ENCODE data around the gene LDLRAD4. TPM values are rescaled to one million over a fixed set of nuclear protein-coding genes. Genes with fewer than 3 reads are reported as not detected.

Gene LDLRAD4
- total RNA-seq, 1 donor from 2014 or later: 34.5 TPM

DNA sequence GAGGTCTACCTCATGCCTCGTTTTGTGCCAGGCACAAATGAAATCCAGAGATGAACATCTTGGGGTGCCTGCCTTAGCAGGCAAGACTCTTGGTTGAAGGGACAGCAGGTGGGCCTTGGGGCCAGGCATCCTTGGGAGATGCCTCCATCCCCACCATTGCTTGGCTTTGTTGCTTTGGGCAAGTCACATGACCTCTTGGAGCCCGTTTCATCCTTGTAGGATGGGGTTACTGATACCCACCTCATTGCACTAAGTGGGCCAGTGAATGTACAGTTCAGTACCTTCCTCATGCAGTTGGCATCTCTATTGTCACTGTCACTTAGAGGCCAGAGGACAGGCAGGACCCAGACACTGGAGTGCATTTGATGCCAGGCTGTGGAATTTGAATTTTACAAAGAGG lies 195.5 kb downstream of the LDLRAD4 start:
- no peak overlapping the region for H3K4me3 Mint-ChIP-seq
- no peak overlapping the region for H3K27ac Mint-ChIP-seq
- H3K27me3 Mint-ChIP-seq (ENCODE audit: insufficient read depth): no peaks in the 10 kb centered on the region
- DNase-seq (ENCODE audit: low spot score): no peak
- H3K4me1 Mint-ChIP-seq (ENCODE audit: low read depth): peaks cover 13% of the 10 kb centered on the region
- H3K9me3 Mint-ChIP-seq: peaks cover 20% of the 10 kb centered on the region
- peaks cover 14% of the 10 kb centered on the region for H3K36me3 Mint-ChIP-seq (ENCODE audit: low read depth)
- intact Hi-C loops (cut with micrococcal nuclease): no loop called here

DNA sequence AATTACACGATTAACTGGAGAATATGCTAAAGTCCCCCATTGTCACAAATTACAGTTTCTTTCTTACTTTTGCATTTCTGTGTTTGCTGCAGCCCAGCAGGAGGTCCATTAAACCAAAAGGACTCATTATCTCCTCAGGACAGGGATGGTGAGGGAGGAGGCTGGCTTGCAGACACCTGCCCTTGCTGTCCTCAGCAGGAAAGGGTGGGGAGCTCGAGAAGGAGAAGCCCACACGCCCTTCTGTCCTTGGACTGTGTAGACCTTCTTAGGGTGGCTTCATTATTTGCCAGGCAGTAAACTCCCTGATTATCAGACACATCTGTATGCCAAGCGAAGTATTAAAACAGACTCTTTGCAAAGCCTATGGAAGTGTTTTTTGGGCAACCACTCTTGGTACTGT lies 196.0 kb downstream of the LDLRAD4 start:
- Mint-ChIP-seq H3K27me3 (ENCODE audit: insufficient read depth) (no peaks in the 10 kb centered on the region), H3K4me1 (ENCODE audit: low read depth) (peaks cover 13% of the 10 kb centered on the region), H3K9me3 (peaks cover 20% of the 10 kb centered on the region), H3K4me3 (no peak overlapping the region), H3K27ac (no peak overlapping the region), H3K36me3 (ENCODE audit: low read depth) (peaks cover 14% of the 10 kb centered on the region)
- intact Hi-C loops (cut with micrococcal nuclease): no loop called here
- DNase-seq (ENCODE audit: low spot score): no peak

DNA sequence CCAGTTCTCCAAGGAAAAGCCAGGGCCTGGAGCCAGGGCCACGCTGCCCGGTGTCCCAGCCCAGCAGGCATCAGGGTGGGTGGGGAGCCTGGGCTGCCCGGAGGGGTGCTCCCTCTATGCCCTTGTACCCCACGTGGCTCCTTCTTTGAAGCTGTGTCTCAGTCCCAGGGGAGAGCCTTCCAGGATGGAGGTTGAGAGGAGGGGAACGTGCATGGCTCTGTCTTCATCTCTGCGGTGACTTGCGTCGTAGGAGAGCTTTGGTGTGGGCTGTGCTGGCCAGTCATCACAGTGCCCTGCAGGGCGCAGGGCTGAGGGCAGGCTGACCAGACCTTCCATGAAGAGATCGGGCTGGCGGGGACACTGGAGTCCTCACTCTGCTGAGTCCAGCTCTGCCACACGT lies 197.2 kb downstream of the LDLRAD4 start:
- no peak for DNase-seq (ENCODE audit: low spot score)
- Mint-ChIP-seq H3K27ac (no peak overlapping the region), H3K36me3 (ENCODE audit: low read depth) (peaks cover 8% of the 10 kb centered on the region), H3K9me3 (peaks cover 20% of the 10 kb centered on the region), H3K4me1 (ENCODE audit: low read depth) (peaks cover 13% of the 10 kb centered on the region), H3K4me3 (no peak overlapping the region), H3K27me3 (ENCODE audit: insufficient read depth) (no peaks in the 10 kb centered on the region)
- intact Hi-C loops (cut with micrococcal nuclease): no loop called here

DNA sequence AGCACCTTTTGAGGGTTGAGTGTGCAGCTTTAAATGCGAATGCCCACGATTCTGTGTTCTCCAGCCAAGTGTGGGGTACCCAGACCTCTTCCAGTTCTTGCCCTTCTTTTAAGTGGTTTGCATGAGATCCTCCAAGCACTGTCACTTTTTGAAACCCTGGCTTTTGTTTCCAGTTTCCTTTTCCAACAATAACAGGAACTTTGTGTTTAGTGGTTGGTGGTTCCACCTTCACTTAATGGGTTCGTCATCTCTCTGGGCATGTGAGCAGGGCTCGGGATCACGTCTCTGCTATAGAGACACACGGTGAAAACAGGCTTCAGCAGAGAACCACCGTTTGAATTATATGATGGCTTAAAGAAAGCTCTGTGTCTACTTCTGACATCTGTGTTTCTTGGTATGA lies 197.6 kb downstream of the LDLRAD4 start:
- H3K27ac Mint-ChIP-seq: no peak overlapping the region
- peaks cover 8% of the 10 kb centered on the region for H3K36me3 Mint-ChIP-seq (ENCODE audit: low read depth)
- peaks cover 17% of the 10 kb centered on the region for H3K4me1 Mint-ChIP-seq (ENCODE audit: low read depth)
- H3K27me3 Mint-ChIP-seq (ENCODE audit: insufficient read depth): no peaks in the 10 kb centered on the region
- no peak for DNase-seq (ENCODE audit: low spot score)
- peaks cover 19% of the 10 kb centered on the region for H3K9me3 Mint-ChIP-seq
- intact Hi-C loops (cut with micrococcal nuclease): no loop called here
- H3K4me3 Mint-ChIP-seq: no peak overlapping the region

DNA sequence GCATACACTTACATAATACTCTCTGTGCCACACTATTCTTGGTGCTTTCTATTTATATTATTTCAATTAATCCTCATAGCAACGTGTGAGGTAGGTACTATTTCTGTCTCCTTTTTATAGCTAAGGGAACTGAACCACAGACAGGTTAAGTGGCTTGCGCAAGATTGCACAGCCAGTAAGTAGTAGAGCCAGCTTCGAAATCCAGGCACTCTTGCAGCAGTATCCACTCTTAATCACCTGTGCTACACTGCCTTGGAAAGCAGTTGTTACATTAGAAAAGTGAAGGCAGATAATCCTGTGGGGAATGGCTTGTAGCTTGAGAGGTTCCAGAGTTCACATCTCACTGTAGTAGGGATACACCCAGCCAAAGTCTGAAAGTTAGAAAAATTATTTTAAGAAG lies 198.3 kb downstream of the LDLRAD4 start:
- intact Hi-C loops (cut with micrococcal nuclease): no loop called here
- Mint-ChIP-seq H3K27ac (no peak overlapping the region), H3K4me3 (no peak overlapping the region), H3K4me1 (ENCODE audit: low read depth) (peaks cover 19% of the 10 kb centered on the region), H3K9me3 (peaks cover 12% of the 10 kb centered on the region), H3K36me3 (ENCODE audit: low read depth) (peaks cover 5% of the 10 kb centered on the region), H3K27me3 (ENCODE audit: insufficient read depth) (no peaks in the 10 kb centered on the region)
- no peak for DNase-seq (ENCODE audit: low spot score)

DNA sequence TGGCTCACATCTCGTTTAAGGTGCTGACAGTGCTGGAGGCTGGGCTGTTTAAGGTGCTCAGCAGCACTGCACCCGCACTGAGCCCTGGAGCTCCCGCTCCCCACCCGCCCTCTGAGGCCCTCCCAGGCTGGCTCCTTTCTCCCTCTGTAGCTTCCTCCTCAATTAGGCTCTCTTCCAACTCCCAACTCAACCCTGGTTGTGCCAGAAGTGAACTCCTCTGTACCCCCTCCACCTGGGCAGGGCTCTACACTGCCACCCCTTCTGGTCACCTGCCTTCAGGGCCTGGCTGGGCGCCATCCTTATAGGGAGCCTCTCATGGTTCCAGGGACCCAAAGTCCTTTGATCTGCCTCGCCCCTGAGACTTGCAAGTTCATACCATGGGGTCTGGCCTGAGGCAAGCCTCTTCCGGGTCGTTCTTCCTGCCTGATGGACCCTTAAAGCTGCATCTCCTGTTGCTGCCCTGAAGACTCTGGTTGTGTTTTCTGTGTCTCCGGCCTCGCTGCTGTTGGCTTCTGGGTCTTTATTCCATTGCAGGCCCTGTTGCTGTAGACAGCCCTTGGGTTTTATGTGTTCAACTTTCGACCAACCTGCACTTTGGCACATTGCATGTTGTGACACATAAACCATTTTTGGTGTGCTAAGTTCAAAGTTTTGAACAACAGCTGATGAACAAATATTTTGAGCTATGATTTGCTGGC lies 199.6 kb downstream of the LDLRAD4 start:
- no peaks in the 10 kb centered on the region for H3K27me3 Mint-ChIP-seq (ENCODE audit: insufficient read depth)
- no peak overlapping the region for H3K4me3 Mint-ChIP-seq
- H3K27ac Mint-ChIP-seq: no peak overlapping the region
- no peaks in the 10 kb centered on the region for H3K36me3 Mint-ChIP-seq (ENCODE audit: low read depth)
- H3K4me1 Mint-ChIP-seq (ENCODE audit: low read depth): peaks cover 24% of the 10 kb centered on the region
- no peaks in the 10 kb centered on the region for H3K9me3 Mint-ChIP-seq
- intact Hi-C loops (cut with micrococcal nuclease): no loop called here
- DNase-seq (ENCODE audit: low spot score): no peak

DNA sequence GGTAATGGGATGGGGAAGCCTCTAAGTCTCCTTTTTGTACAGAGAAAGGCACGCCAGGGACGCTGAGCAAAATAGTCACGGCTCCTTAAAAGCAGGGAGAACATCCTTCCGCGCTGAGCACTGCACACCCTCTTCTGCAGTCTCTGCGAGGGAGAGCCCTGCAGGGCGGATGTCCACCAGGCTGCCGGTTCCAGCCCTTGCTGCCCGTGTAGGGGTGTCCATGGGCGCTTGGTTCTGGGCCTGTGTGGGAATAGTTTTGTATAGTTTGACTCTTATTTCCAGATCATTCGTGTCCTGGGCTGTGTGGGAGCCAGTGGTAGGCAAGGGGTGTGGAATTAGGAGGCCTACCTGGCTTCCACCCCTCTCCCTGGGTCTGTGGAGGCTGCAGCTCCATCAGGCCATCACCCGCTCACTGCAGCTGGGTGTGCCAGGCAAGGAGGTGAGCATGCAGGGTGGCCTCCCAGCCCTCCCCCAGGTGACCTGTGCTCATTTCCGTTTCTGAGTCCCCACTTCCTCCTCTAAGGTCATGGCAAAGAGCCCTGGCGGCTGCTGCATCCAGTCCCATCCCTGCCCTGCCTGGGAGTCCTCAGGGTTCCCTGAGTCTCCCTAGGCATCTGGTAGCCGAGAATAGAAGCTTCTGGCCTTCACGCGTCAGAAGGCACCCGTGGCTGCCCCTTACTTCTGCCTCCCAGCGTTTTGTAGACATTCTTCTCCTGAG lies 202.6 kb downstream of the LDLRAD4 start:
- Mint-ChIP-seq H3K27ac (peak overlapping the region; percentile 44), H3K9me3 (no peaks in the 10 kb centered on the region), H3K4me3 (no peak overlapping the region), H3K27me3 (ENCODE audit: insufficient read depth) (no peaks in the 10 kb centered on the region), H3K36me3 (ENCODE audit: low read depth) (no peaks in the 10 kb centered on the region), H3K4me1 (ENCODE audit: low read depth) (peaks cover 37% of the 10 kb centered on the region)
- no peak for DNase-seq (ENCODE audit: low spot score)
- intact Hi-C loops (cut with micrococcal nuclease): no loop called here

GRCh38 chr18:13422541-13423147 lies 204.1 kb downstream of the LDLRAD4 start:
- Mint-ChIP-seq H3K27ac (no peak overlapping the region), H3K36me3 (ENCODE audit: low read depth) (no peaks in the 10 kb centered on the region), H3K9me3 (no peaks in the 10 kb centered on the region), H3K27me3 (ENCODE audit: insufficient read depth) (no peaks in the 10 kb centered on the region), H3K4me1 (ENCODE audit: low read depth) (peaks cover 27% of the 10 kb centered on the region), H3K4me3 (no peak overlapping the region)
- intact Hi-C loops (cut with micrococcal nuclease): loop anchor here (2.0 kb wide), 1 partner anchor 14 kb away; no protein-coding TSS in a partner anchor
- no peak for DNase-seq (ENCODE audit: low spot score)

GRCh38 chr18:13423352-13423751 lies 204.8 kb downstream of the LDLRAD4 start:
- H3K27ac Mint-ChIP-seq: no peak overlapping the region
- no peaks in the 10 kb centered on the region for H3K36me3 Mint-ChIP-seq (ENCODE audit: low read depth)

GRCh38 chr18:13424363-13424762 lies 205.8 kb downstream of the LDLRAD4 start:
- intact Hi-C loops (cut with micrococcal nuclease): no loop called here
- no peak overlapping the region for H3K27ac Mint-ChIP-seq
- H3K4me3 Mint-ChIP-seq: no peak overlapping the region
- H3K27me3 Mint-ChIP-seq (ENCODE audit: insufficient read depth): no peaks in the 10 kb centered on the region
- peaks cover 38% of the 10 kb centered on the region for H3K4me1 Mint-ChIP-seq (ENCODE audit: low read depth)
- H3K9me3 Mint-ChIP-seq: no peaks in the 10 kb centered on the region
- no peaks in the 10 kb centered on the region for H3K36me3 Mint-ChIP-seq (ENCODE audit: low read depth)
- DNase-seq (ENCODE audit: low spot score): no peak

More at GRCh38 chr18:13423352-13423751, 204.8 kb downstream of the LDLRAD4 start:
- H3K4me3 Mint-ChIP-seq: no peak overlapping the region
- H3K27me3 Mint-ChIP-seq (ENCODE audit: insufficient read depth): no peaks in the 10 kb centered on the region
- H3K9me3 Mint-ChIP-seq: no peaks in the 10 kb centered on the region
- intact Hi-C loops (cut with micrococcal nuclease): loop anchor here (2.0 kb wide), 1 partner anchor 13 kb away; no protein-coding TSS in a partner anchor
- no peak for DNase-seq (ENCODE audit: low spot score)
- H3K4me1 Mint-ChIP-seq (ENCODE audit: low read depth): peaks cover 34% of the 10 kb centered on the region

DNA sequence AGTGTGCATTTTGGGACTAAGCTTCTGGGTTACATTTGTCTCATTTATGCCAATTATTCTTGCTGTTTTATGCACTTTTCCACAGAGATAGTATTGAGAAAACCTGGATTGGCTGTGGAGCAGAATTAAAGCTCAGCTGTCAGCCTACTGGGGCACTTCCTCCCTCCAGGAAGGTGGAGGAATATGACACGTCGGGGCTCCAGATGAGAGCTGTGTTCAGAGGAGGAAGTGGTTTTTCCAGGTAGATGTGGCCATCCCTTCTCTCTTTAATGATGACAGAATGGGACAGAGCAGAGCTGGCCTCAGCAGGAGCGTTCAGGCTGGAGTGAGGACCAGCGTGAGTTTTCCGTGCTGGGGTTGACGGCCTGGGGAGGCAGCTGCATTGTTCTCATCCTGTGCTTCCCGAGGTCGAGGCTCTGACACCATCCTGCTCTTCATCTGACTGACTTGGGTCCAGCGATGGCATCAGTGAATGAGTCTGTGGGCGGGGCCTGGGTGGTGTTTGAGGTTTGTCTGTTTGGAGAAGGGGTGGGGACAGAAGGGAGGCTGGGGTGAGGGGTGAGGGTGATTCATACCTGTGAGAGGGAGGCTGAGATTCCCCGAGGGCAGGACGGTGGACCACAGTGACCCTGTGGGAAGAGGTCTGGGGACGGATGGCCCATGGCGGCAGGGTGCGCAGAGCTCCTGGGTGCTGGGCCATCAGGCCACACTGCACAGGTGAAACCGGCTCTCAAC lies 207.0 kb downstream of the LDLRAD4 start:
- Mint-ChIP-seq H3K4me3 (no peak overlapping the region), H3K36me3 (ENCODE audit: low read depth) (no peaks in the 10 kb centered on the region), H3K27ac (no peak overlapping the region), H3K9me3 (no peaks in the 10 kb centered on the region), H3K27me3 (ENCODE audit: insufficient read depth) (no peaks in the 10 kb centered on the region), H3K4me1 (ENCODE audit: low read depth) (peaks cover 38% of the 10 kb centered on the region)
- DNase-seq (ENCODE audit: low spot score): no peak
- intact Hi-C loops (cut with micrococcal nuclease): no loop called here

GRCh38 chr18:13427354-13427753 lies 208.8 kb downstream of the LDLRAD4 start:
- H3K9me3 Mint-ChIP-seq: no peaks in the 10 kb centered on the region
- no peaks in the 10 kb centered on the region for H3K36me3 Mint-ChIP-seq (ENCODE audit: low read depth)
- no peak for DNase-seq (ENCODE audit: low spot score)
- no peak overlapping the region for H3K27ac Mint-ChIP-seq
- peaks cover 32% of the 10 kb centered on the region for H3K4me1 Mint-ChIP-seq (ENCODE audit: low read depth)
- intact Hi-C loops (cut with micrococcal nuclease): no loop called here
- H3K4me3 Mint-ChIP-seq: no peak overlapping the region
- no peaks in the 10 kb centered on the region for H3K27me3 Mint-ChIP-seq (ENCODE audit: insufficient read depth)

GRCh38 chr18:13428319-13428718 lies 209.8 kb downstream of the LDLRAD4 start:
- Mint-ChIP-seq H3K4me1 (ENCODE audit: low read depth) (peaks cover 30% of the 10 kb centered on the region), H3K9me3 (no peaks in the 10 kb centered on the region), H3K36me3 (ENCODE audit: low read depth) (no peaks in the 10 kb centered on the region), H3K4me3 (no peak overlapping the region), H3K27ac (peak overlapping the region; percentile 15), H3K27me3 (ENCODE audit: insufficient read depth) (no peaks in the 10 kb centered on the region)
- intact Hi-C loops (cut with micrococcal nuclease): no loop called here
- DNase-seq (ENCODE audit: low spot score): no peak

All from activated T-helper 1 cell treated with anti-CD3 and anti-CD28 coated beads, Interleukin-12 subunit alpha, Interleukin-12 subunit beta, Interleukin-2, Interleukin-4 antibody, amounts not matched to agents 30 ng/mL and 10 ng/mL and 1 ng/mL, durations not matched to agents 14 hours and 24 hours and 36 hours (primary cell).